Right atrium auricular region (tissue), 2 donors: Measurements from ENCODE around the gene NKX2-4. TPM values are rescaled to one million over a fixed set of nuclear protein-coding genes. Genes with fewer than 3 reads are reported as not detected.

ENCODE experiments used
- DNase-seq: peaks from one replicate; pipeline ENCODE4 v3.0.0-alpha.2; 2019; ENCODE audit warnings: low spot score
- H3K27ac ChIP-seq, 2 donors: fragments of 200-600 bp; sonication (generic); 1 replicate in 1 of 2; 2 replicates in 1 of 2; pipeline ENCODE4 v1.5.1; 2016 to 2019
- H3K27me3 ChIP-seq, 2 donors: fragments of 200-600 bp; sonication (generic); one replicate each; pipeline versions ENCODE4 v1.5.1 to v1.6.0; 2017 to 2019
- H3K36me3 ChIP-seq: fragments of 200-600 bp; sonication (generic); one replicate; pipeline ENCODE4 v1.5.1; 2016
- H3K4me1 ChIP-seq, 2 donors: fragments of 200-600 bp; sonication (generic); one replicate each; pipeline versions ENCODE4 v1.5.1 to v1.6.0; 2017 to 2019
- H3K4me3 ChIP-seq, 2 donors: fragments of 200-600 bp; sonication (generic); 1 replicate in 1 of 2; 2 replicates in 1 of 2; pipeline ENCODE4 v1.5.1; 2017 to 2019; ENCODE audit warnings: mild to moderate bottlenecking in 1 of 2, moderate library complexity in 1 of 2
- H3K9me3 ChIP-seq, 2 donors: fragments of 200-600 bp; sonication (generic); one replicate each; pipeline ENCODE4 v1.5.1; 2019
- total RNA-seq, 2 donors: library from RNA; depleted of rRNA; stranded (reverse); fragments of >200 nt; gene quantifications; one replicate each; pipeline ENCODE4 v1.1.0, GENCODE V29; 2016
- TF ChIP-seq, protein P1 (sequence below), 2 donors: fragments of 200-600 bp; sonication (generic); IDR thresholded peaks; one replicate each; pipeline ENCODE4 v1.5.1; 2019; ENCODE audit warnings: antibody characterized with exemption in 2 of 2

The NKX2-4 gene
- total RNA-seq, 2 donors from 2014 or later: not detected

DNA sequence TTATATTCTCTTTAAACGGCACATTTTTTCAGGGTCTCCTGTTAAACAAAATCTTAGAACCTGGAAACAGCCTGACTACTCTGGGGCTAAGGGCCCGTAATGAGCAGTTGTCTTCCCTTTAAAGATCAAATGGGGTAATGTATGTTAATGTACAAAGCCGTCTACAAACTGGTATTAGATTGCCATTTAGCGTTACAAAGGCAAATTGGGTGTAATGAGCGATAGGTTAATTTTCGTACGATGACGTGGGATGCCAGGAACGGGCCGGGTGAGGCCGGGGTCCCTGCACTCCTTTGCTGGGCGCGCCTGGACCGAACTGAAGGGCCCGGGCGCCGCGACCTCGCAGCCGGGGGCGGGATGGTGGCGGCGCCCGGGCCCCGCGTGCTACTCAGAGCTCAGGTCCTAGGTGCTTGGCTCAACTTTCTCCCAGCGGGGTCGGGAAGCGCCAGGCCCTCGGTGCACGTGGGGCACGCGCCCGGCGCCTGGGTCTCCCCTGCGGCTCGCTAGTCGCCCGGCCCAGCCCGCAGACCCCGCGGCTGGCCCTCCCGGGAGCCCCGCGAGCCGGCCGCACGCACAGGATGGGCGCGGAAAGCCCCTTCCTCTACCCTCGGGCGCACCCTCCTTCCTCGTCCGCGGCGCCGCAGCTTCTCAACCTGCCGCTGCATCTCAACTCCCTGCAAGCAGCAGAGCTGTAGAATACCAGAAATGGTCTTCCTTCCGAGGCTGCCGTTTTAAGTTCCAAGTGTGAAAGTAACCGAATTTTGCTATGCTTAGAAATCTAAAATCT is 5.9 kb downstream of the NKX2-4 start:
- H3K4me3 ChIP-seq: no peak overlapping the region
- TF ChIP-seq, protein P1, sequence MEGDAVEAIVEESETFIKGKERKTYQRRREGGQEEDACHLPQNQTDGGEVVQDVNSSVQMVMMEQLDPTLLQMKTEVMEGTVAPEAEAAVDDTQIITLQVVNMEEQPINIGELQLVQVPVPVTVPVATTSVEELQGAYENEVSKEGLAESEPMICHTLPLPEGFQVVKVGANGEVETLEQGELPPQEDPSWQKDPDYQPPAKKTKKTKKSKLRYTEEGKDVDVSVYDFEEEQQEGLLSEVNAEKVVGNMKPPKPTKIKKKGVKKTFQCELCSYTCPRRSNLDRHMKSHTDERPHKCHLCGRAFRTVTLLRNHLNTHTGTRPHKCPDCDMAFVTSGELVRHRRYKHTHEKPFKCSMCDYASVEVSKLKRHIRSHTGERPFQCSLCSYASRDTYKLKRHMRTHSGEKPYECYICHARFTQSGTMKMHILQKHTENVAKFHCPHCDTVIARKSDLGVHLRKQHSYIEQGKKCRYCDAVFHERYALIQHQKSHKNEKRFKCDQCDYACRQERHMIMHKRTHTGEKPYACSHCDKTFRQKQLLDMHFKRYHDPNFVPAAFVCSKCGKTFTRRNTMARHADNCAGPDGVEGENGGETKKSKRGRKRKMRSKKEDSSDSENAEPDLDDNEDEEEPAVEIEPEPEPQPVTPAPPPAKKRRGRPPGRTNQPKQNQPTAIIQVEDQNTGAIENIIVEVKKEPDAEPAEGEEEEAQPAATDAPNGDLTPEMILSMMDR (IDR thresholded peaks at IDR 0.05): no peak
- DNase-seq: no peak
- H3K36me3 ChIP-seq: peaks cover 34% of the 10 kb centered on the region
- H3K27ac ChIP-seq: no peak overlapping the region
- H3K4me1 ChIP-seq: peaks cover 0 to 9% of the 10 kb centered on the region in 2 donors
- H3K9me3 ChIP-seq: no peaks in the 10 kb centered on the region
- peaks cover 30 to 44% of the 10 kb centered on the region in 2 donors for H3K27me3 ChIP-seq

- no peak for DNase-seq
- H3K4me1 ChIP-seq: peaks cover 0 to 3% of the 10 kb centered on the region in 2 donors
- no peaks in the 10 kb centered on the region for H3K9me3 ChIP-seq
- peaks cover 30 to 38% of the 10 kb centered on the region in 2 donors for H3K27me3 ChIP-seq
- no peak overlapping the region for H3K27ac ChIP-seq
- TF ChIP-seq, protein P1 (IDR thresholded peaks at IDR 0.05): no peak
- H3K36me3 ChIP-seq: peaks cover 40% of the 10 kb centered on the region
- no peak overlapping the region for H3K4me3 ChIP-seq
Observed at GRCh38 chr20:21390768-21391167, 6.6 kb downstream of the NKX2-4 start.

- H3K27ac ChIP-seq: no peak overlapping the region
- H3K9me3 ChIP-seq: no peaks in the 10 kb centered on the region
- peaks cover 16 to 24% of the 10 kb centered on the region in 2 donors for H3K27me3 ChIP-seq
- peaks cover 51% of the 10 kb centered on the region for H3K36me3 ChIP-seq
- TF ChIP-seq, protein P1 (IDR thresholded peaks at IDR 0.05): no peak
- DNase-seq: no peak
- H3K4me3 ChIP-seq: no peak overlapping the region
- H3K4me1 ChIP-seq: no peaks in the 10 kb centered on the region
Observed at GRCh38 chr20:21389368-21389767, 8.0 kb downstream of the NKX2-4 start.

- TF ChIP-seq, protein P1 (IDR thresholded peaks at IDR 0.05): no peak
- no peak for DNase-seq
- H3K9me3 ChIP-seq: no peaks in the 10 kb centered on the region
- H3K27ac ChIP-seq: no peak overlapping the region
- H3K27me3 ChIP-seq: peaks cover 8 to 18% of the 10 kb centered on the region in 2 donors
- no peaks in the 10 kb centered on the region for H3K4me1 ChIP-seq
- no peak overlapping the region for H3K4me3 ChIP-seq
- H3K36me3 ChIP-seq: peaks cover 59% of the 10 kb centered on the region
Observed at GRCh38 chr20:21388566-21388965, 8.8 kb downstream of the NKX2-4 start.

- TF ChIP-seq, protein P1 (IDR thresholded peaks at IDR 0.05): no peak
- Histone ChIP-seq H3K4me1 (no peaks in the 10 kb centered on the region), H3K9me3 (no peaks in the 10 kb centered on the region), H3K27ac (no peak overlapping the region), H3K27me3 (peaks cover 3 to 12% of the 10 kb centered on the region in 2 donors), H3K36me3 (peaks cover 64% of the 10 kb centered on the region), H3K4me3 (no peak overlapping the region)
- DNase-seq: no peak
Observed at GRCh38 chr20:21387528-21387927, 9.8 kb downstream of the NKX2-4 start.
